Medulla oblongata (tissue), 1 donor: ENCODE data around the gene ADGRE1.
"Not testable (repeated sequence)": the region's sequence is repeated elsewhere in the genome, so short reads cannot be mapped to it uniquely, and the experiment has no call there.

Experiments used
- DNase-seq: peaks from one replicate; pipeline ENCODE4 v3.0.0-alpha.2; 2015; ENCODE audit errors: extremely low spot score

Gene ADGRE1, protein sequence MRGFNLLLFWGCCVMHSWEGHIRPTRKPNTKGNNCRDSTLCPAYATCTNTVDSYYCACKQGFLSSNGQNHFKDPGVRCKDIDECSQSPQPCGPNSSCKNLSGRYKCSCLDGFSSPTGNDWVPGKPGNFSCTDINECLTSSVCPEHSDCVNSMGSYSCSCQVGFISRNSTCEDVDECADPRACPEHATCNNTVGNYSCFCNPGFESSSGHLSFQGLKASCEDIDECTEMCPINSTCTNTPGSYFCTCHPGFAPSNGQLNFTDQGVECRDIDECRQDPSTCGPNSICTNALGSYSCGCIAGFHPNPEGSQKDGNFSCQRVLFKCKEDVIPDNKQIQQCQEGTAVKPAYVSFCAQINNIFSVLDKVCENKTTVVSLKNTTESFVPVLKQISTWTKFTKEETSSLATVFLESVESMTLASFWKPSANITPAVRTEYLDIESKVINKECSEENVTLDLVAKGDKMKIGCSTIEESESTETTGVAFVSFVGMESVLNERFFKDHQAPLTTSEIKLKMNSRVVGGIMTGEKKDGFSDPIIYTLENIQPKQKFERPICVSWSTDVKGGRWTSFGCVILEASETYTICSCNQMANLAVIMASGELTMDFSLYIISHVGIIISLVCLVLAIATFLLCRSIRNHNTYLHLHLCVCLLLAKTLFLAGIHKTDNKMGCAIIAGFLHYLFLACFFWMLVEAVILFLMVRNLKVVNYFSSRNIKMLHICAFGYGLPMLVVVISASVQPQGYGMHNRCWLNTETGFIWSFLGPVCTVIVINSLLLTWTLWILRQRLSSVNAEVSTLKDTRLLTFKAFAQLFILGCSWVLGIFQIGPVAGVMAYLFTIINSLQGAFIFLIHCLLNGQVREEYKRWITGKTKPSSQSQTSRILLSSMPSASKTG

GRCh38 chr19:6887316-6887715 is at the start of gene ADGRE1:
ADGRE1 (plus strand) TSS chr19:6887579; CDS start chr19:6887609, 30 bp downstream.
- DNase-seq: peak; percentile 27

DNA sequence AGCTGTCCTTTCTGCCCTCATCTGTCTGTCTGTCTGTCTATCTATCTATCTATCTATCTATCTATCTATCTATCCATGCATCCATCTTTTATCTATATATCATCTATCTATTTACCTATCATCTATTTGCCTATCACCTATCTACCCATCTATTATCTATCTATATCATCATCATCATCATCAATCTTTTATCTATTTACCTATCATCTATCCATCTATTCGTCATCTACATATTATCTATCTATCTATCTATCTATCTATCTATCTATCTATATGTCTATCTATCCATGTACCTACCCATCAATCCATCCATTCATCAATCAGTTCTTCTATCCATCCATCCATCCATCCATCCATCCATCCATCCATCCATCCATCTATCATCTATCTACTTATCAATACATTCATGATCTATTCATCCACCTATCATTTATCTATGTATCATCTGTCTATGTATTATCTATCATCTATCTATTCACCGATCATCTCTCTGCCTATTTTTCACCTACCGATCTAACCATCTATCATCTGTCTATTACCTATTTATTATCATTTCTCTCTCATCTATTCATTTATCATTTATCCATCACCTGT is 49.2 kb upstream of the ADGRE1 start:
- no peak for DNase-seq

GRCh38 chr19:6842871-6843607 is 44.3 kb upstream of the ADGRE1 start:
- DNase-seq: no peak

- no peak for DNase-seq
These were observed 39.6 kb upstream of the ADGRE1 start for GRCh38 chr19:6847828-6848200.

- DNase-seq: no peak
These were observed 38.4 kb upstream of the ADGRE1 start for GRCh38 chr19:6848986-6849385.

GRCh38 chr19:6849876-6850275 is 37.5 kb upstream of the ADGRE1 start:
- no peak for DNase-seq

- DNase-seq: no peak
These were observed 36.0 kb upstream of the ADGRE1 start for GRCh38 chr19:6851359-6851758.

DNA sequence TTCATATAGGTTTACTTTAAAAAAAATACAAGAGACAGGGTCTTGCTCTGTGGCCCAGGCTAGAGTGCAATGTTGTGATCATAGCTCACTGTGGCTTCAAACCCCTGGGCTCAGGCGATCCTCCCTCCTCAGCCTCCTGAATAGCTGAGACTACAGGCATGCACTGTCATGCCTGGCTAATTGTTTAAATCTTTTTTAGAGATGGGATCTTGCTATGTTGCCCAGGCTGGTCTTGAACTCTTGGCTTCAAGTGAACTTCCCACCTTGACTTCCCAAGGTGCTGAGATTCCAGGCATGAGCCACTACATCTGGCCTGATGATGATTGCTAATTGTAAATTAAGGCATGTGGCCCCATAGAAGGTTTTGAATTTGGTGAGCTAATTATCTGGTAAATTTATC is 35.4 kb upstream of the ADGRE1 start:
- no peak for DNase-seq

DNA sequence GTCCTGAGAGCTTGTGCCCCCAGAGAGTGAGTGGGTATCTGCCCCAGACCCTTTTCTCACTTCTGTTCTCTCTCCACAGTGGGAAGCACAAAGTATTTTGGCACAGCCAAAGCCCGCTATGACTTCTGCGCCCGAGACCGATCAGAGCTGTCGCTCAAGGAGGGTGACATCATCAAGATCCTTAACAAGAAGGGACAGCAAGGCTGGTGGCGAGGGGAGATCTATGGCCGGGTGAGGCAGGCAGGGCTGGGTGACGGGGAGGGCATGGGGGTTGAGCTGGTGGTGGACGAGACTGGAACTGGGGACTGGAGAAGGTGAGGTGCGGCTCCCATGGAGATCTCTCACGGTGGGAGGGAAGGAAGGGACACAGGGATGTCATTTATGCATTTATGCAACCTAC is 33.5 kb upstream of the ADGRE1 start:
- DNase-seq: no peak

GRCh38 chr19:6854758-6855157 is 32.6 kb upstream of the ADGRE1 start:
- DNase-seq: no peak

- DNase-seq: no peak
These were observed 30.5 kb upstream of the ADGRE1 start for GRCh38 chr19:6856749-6857372.

GRCh38 chr19:6861683-6862286 is 25.6 kb upstream of the ADGRE1 start:
- DNase-seq: no peak

DNA sequence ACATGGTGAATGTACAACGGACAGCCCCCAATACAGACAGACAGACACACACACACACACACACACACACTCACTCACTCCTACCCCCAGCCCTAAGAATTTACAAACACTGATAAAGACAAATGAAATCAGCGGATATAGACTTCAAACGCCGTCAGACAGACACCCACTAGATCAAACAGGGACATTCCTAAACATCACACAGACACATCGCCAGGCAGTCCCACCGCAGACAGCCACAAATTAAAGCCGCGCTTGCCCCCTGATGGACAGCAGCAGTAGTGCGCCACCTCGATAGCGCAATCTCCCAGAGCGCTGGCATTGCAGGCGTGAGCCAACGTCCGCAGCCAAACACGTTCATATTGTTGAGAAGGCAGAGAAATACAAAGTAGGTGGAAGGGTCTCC is 24.7 kb upstream of the ADGRE1 start:
- DNase-seq: peak; percentile 61

DNA sequence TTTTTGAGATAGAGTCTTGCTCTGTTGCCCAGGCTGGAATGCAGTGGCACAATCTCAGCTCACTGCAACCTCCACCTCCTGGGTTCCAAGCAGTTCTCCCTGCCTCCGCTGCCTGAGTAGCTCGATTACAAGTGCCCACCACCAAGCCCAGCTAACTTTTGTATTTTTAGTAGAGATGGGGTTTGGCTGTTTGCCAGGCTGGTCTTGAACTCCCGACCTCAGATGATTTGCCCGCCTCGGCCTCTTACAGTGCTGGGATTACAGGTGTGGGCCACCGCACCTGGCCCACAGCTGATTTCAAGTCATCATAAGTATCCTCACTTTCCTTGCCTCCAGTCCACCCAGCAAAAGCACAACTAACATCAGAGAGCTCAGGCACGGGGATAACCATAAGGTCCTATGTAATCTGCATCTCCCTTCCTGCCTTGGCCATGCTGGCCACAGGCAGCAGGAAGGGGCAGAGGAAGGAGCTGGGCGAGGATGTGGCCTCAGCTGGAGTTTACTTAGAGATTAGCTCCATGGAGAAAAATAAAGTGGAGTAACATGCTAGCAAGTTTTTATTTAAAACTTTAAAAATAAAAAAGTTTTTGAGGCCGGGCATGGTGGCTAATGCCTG is 22.9 kb upstream of the ADGRE1 start:
- DNase-seq: no peak

DNA sequence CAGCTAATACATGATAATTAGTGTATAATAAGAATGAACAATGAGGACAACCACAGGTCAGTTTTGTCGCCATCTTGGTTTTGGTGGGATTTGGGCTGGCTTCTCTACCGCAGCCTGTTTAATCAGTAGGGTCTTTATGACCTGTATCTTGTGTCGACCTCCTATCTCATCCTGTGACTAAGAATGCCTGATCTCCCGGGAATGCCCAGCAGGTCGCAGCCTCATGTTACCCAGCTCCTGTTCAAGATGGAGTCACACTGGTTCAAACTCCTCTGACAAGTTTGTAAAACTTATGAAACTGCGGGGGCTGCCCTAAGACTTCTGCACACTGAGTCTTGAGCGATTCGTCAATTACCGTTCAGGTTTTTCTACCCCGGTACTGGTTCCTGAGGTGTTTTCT is 21.5 kb upstream of the ADGRE1 start:
- no peak for DNase-seq

GRCh38 chr19:6866741-6867151 is 20.6 kb upstream of the ADGRE1 start:
- DNase-seq: no peak

- peak; percentile 75 for DNase-seq
These were observed 19.0 kb upstream of the ADGRE1 start for GRCh38 chr19:6868351-6868750.

DNA sequence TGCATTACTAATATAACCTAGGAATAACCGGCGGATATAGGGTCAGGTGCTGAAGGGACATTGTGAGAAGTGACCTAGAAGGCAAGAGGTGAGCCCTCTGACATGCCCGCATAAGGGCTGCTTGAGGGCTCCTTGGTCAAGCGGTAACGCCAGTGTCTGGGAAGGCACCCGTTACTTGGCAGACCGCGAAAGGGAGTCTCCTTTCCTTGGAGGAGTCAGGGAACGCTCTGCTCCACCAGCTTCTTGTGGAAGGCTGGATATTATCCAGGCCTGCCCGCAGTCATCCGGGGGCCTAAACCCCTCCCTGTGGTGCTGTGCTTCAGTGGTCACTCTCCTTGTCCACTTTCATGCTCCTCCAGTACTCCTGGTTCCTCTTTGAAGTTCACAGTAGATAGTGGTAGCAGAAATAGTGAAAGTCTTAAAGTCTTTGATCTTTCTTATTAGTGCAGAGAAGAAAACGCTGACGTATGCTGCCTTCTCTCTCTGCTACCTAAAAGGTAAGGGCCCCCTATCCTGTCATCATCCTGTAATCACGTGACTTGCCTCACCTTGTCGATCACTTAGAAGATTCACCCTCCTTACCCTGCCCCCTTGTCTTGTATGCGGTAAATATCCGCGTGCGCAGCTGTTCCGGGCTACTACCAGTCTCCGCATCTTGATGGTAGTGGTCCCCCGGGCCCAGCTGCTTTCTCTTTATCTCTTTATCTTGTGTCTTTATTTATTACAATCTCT is 18.1 kb upstream of the ADGRE1 start:
- not testable (repeated sequence) for DNase-seq

GRCh38 chr19:6873708-6874431 is 13.5 kb upstream of the ADGRE1 start:
- DNase-seq: no peak
